Astrocyte (in vitro differentiated cells and primary cell): ENCODE measurements around the gene ERO1B. TPM values are rescaled to one million over a fixed set of nuclear protein-coding genes. Genes with fewer than 3 reads are reported as not detected.

Experiments
- DNase-seq: peaks from one replicate; pipeline ENCODE4 v3.0.0-alpha.2; 2010; ENCODE audit warnings: low read depth
- FAIRE-seq: peaks from 2 replicates; lab custom pipeline; 2011; peaks lifted over from hg19 to GRCh38; lab: Jason Lieb, UNC
- H2AFZ ChIP-seq: 2 replicates; pipeline ENCODE4 v1.6.0; 2012; ENCODE audit warnings: low read depth, low read length, inconsistent platforms
- H3K27ac ChIP-seq: 2 replicates; pipeline ENCODE4 v1.5.1; 2011; ENCODE audit warnings: low read depth, low read length, inconsistent platforms
- H3K27me3 ChIP-seq: 2 replicates; pipeline ENCODE4 v1.6.0; 2011; ENCODE audit warnings: low read length, inconsistent platforms; ENCODE audit not compliant: insufficient read depth
- H3K36me3 ChIP-seq: 2 replicates; pipeline ENCODE4 v1.5.1; 2011; ENCODE audit warnings: low read length, inconsistent platforms; ENCODE audit not compliant: insufficient read depth
- H3K4me1 ChIP-seq: 2 replicates; pipeline ENCODE4 v1.5.1; 2011; ENCODE audit warnings: low read length, inconsistent platforms; ENCODE audit not compliant: insufficient read depth
- H3K4me2 ChIP-seq: 2 replicates; pipeline ENCODE4 v1.6.0; 2012; ENCODE audit warnings: low read length, inconsistent platforms
- H3K4me3 ChIP-seq: 2 replicates; pipeline ENCODE4 v1.5.1; 2011; ENCODE audit warnings: low read depth, mild to moderate bottlenecking, low read length, inconsistent platforms; ENCODE audit not compliant: insufficient read depth
- H3K79me2 ChIP-seq: 2 replicates; pipeline ENCODE4 v1.6.0; 2012; ENCODE audit warnings: mild to moderate bottlenecking, low read length, inconsistent platforms; ENCODE audit not compliant: insufficient read depth
- H3K9ac ChIP-seq: 2 replicates; pipeline ENCODE4 v1.6.0; 2012; ENCODE audit warnings: mild to moderate bottlenecking, low read length, inconsistent platforms
- H3K9me3 ChIP-seq: 2 replicates; pipeline ENCODE4 v1.5.1; 2012; ENCODE audit warnings: low read depth, mild to moderate bottlenecking, low read length, inconsistent platforms; ENCODE audit not compliant: insufficient read depth
- H4K20me1 ChIP-seq: 2 replicates; pipeline ENCODE4 v1.6.0; 2012; ENCODE audit warnings: low read length, inconsistent platforms; ENCODE audit not compliant: insufficient read depth
- H3K27ac Mint-ChIP-seq: one replicate; pipeline ENCODE4 v1.8.0; 2021; ENCODE audit warnings: mild to moderate bottlenecking, mixed read lengths; ENCODE audit not compliant: unreplicated experiment
- H3K27me3 Mint-ChIP-seq: one replicate; pipeline ENCODE4 v1.8.0; 2021; ENCODE audit warnings: low read depth, mixed read lengths; ENCODE audit not compliant: unreplicated experiment
- H3K36me3 Mint-ChIP-seq: one replicate; pipeline ENCODE4 v1.8.0; 2021; ENCODE audit warnings: low read depth, mixed read lengths; ENCODE audit not compliant: unreplicated experiment
- H3K4me1 Mint-ChIP-seq: one replicate; pipeline ENCODE4 v1.8.0; 2021; ENCODE audit warnings: low read depth, mixed read lengths; ENCODE audit not compliant: unreplicated experiment
- H3K4me3 Mint-ChIP-seq: one replicate; pipeline ENCODE4 v1.8.0; 2021; ENCODE audit warnings: mild to moderate bottlenecking, moderate library complexity, mixed read lengths; ENCODE audit not compliant: unreplicated experiment
- H3K9me3 Mint-ChIP-seq: one replicate; pipeline ENCODE4 v1.8.0; 2021; ENCODE audit warnings: mild to moderate bottlenecking, mixed read lengths; ENCODE audit not compliant: unreplicated experiment
- CTCF ChIP-seq: IDR thresholded peaks from 2 replicates; pipeline ENCODE4 v1.5.1; 2011; ENCODE audit warnings: low read depth, mild to moderate bottlenecking, inconsistent platforms, low read length, moderate library complexity; ENCODE audit not compliant: insufficient read depth
- EZH2 ChIP-seq: IDR thresholded peaks from 2 replicates; pipeline ENCODE4 v1.6.1; 2012; ENCODE audit warnings: mild to moderate bottlenecking, low read length, inconsistent platforms; ENCODE audit not compliant: insufficient read depth
- total RNA-seq: library from RNA; stranded (reverse); gene quantifications from 2 replicates; pipeline ENCODE4 v1.2.1, GENCODE V29; 2021

ERO1B gene
- total RNA-seq, 1 donor from 2014 or later: 1.5 TPM

- no peak overlapping the region for H3K9ac ChIP-seq
- Mint-ChIP-seq H3K4me1 (no peaks in the 10 kb centered on the region), H3K9me3 (no peaks in the 10 kb centered on the region), H3K4me3 (no peak overlapping the region), H3K36me3 (peaks cover 10% of the 10 kb centered on the region), H3K27me3 (no peaks in the 10 kb centered on the region), H3K27ac (no peak overlapping the region)
- H3K4me1 ChIP-seq: no peaks in the 10 kb centered on the region
- no peak overlapping the region for H3K4me3 ChIP-seq
- H3K27me3 ChIP-seq: no peaks in the 10 kb centered on the region
- H3K4me2 ChIP-seq: no peak overlapping the region
- DNase-seq: no peak
- no peak overlapping the region for H2AFZ ChIP-seq
- TF ChIP-seq EZH2 (no peak), CTCF (no peak)
- no peaks in the 10 kb centered on the region for H3K9me3 ChIP-seq
- no peaks in the 10 kb centered on the region for H4K20me1 ChIP-seq
- no peaks in the 10 kb centered on the region for H3K36me3 ChIP-seq
- H3K79me2 ChIP-seq: no peaks in the 10 kb centered on the region
- FAIRE-seq: no peak
- H3K27ac ChIP-seq: no peak overlapping the region
These were observed 106.0 kb downstream of the ERO1B start for GRCh38 chr1:236175642-236176336.

GRCh38 chr1:236173174-236173767 is 108.5 kb downstream of the ERO1B start:
- Mint-ChIP-seq H3K27ac (no peak overlapping the region), H3K36me3 (peaks cover 7% of the 10 kb centered on the region), H3K27me3 (no peaks in the 10 kb centered on the region), H3K4me1 (peaks cover 1% of the 10 kb centered on the region), H3K4me3 (no peak overlapping the region), H3K9me3 (no peaks in the 10 kb centered on the region)
- Histone ChIP-seq H4K20me1 (peaks cover 4% of the 10 kb centered on the region), H3K79me2 (no peaks in the 10 kb centered on the region), H3K4me2 (no peak overlapping the region), H3K27ac (no peak overlapping the region), H3K9me3 (no peaks in the 10 kb centered on the region), H3K36me3 (no peaks in the 10 kb centered on the region), H3K27me3 (no peaks in the 10 kb centered on the region), H3K9ac (no peak overlapping the region), H3K4me3 (no peak overlapping the region), H2AFZ (no peak overlapping the region), H3K4me1 (no peaks in the 10 kb centered on the region)
- FAIRE-seq (no peak), DNase-seq (no peak)
- TF ChIP-seq CTCF: no peak
- no peak for TF ChIP-seq EZH2

GRCh38 chr1:236172041-236172579 is 109.6 kb downstream of the ERO1B start:
- DNase-seq: no peak
- H3K4me1 ChIP-seq: no peaks in the 10 kb centered on the region
- peaks cover 4% of the 10 kb centered on the region for H3K36me3 Mint-ChIP-seq
- no peak overlapping the region for H3K4me2 ChIP-seq
- H3K27me3 Mint-ChIP-seq: no peaks in the 10 kb centered on the region
- TF ChIP-seq EZH2: no peak
- H3K4me1 Mint-ChIP-seq: peaks cover 1% of the 10 kb centered on the region
- no peaks in the 10 kb centered on the region for H3K79me2 ChIP-seq
- H3K4me3 ChIP-seq: no peak overlapping the region
- H3K9ac ChIP-seq: no peak overlapping the region
- no peak overlapping the region for H2AFZ ChIP-seq
- H3K27ac Mint-ChIP-seq: no peak overlapping the region
- no peaks in the 10 kb centered on the region for H3K27me3 ChIP-seq
- no peaks in the 10 kb centered on the region for H3K9me3 Mint-ChIP-seq
- H3K4me3 Mint-ChIP-seq: no peak overlapping the region
- no peaks in the 10 kb centered on the region for H3K9me3 ChIP-seq
- FAIRE-seq: no peak
- H4K20me1 ChIP-seq: peaks cover 4% of the 10 kb centered on the region
- no peak overlapping the region for H3K27ac ChIP-seq
- H3K36me3 ChIP-seq: no peaks in the 10 kb centered on the region
